Ascending aorta (tissue), 2 donors: ENCODE data around the gene P2RY11. TPM values are rescaled to one million over a fixed set of nuclear protein-coding genes. Genes with fewer than 3 reads are reported as not detected.

ENCODE experiments used
- DNase-seq, 2 donors: peaks; one replicate each; pipeline ENCODE4 v3.0.0-alpha.2; 2019; ENCODE audit warnings: low spot score in 2 of 2
- H3K27ac ChIP-seq, 2 donors: fragments of 200-600 bp; sonication (generic); one replicate each; pipeline ENCODE4 v1.5.1; 2016 to 2017; ENCODE audit warnings: mild to moderate bottlenecking in 1 of 2
- H3K27me3 ChIP-seq: fragments of 200-600 bp; sonication (generic); one replicate; pipeline ENCODE4 v1.5.1; 2017
- H3K36me3 ChIP-seq, 2 donors: fragments of 200-600 bp; sonication (generic); one replicate each; pipeline ENCODE4 v1.5.1; 2016
- H3K4me1 ChIP-seq, 2 donors: fragments of 200-600 bp; sonication (generic); one replicate each; pipeline ENCODE4 v1.5.1; 2016 to 2017; ENCODE audit warnings: mild to moderate bottlenecking in 1 of 2
- H3K4me3 ChIP-seq, 2 donors: fragments of 200-600 bp; sonication (generic); one replicate each; pipeline ENCODE4 v1.5.1; 2016 to 2017; ENCODE audit warnings: mild to moderate bottlenecking in 1 of 2
- H3K9me3 ChIP-seq, 2 donors: fragments of 200-600 bp; sonication (generic); one replicate each; pipeline ENCODE4 v1.5.1; 2016
- CTCF ChIP-seq, 3 experiments: fragments of 200-600 bp in 2 of 3; fragments of 450-650 bp in 1 of 3; sonication (generic) in 2 of 3; IDR thresholded peaks; one replicate each; pipeline ENCODE4 v1.5.1; 2016 to 2019; ENCODE audit warnings: antibody characterized with exemption in 3 of 3, mild to moderate bottlenecking in 1 of 3, moderate library complexity in 1 of 3
- intact Hi-C: fragments of 100-400 bp; cut with DNase I; formaldehyde crosslinking; loops from one replicate; pipeline ENCODE4 v1.15.1; 2023
- total RNA-seq: library from RNA; depleted of rRNA; stranded (reverse); fragments of >200 nt; gene quantifications from one replicate; pipeline ENCODE4 v1.1.0, GENCODE V29; 2016

P2RY11 gene
- total RNA-seq, 1 donor from 2014 or later: 10.5 TPM

DNA sequence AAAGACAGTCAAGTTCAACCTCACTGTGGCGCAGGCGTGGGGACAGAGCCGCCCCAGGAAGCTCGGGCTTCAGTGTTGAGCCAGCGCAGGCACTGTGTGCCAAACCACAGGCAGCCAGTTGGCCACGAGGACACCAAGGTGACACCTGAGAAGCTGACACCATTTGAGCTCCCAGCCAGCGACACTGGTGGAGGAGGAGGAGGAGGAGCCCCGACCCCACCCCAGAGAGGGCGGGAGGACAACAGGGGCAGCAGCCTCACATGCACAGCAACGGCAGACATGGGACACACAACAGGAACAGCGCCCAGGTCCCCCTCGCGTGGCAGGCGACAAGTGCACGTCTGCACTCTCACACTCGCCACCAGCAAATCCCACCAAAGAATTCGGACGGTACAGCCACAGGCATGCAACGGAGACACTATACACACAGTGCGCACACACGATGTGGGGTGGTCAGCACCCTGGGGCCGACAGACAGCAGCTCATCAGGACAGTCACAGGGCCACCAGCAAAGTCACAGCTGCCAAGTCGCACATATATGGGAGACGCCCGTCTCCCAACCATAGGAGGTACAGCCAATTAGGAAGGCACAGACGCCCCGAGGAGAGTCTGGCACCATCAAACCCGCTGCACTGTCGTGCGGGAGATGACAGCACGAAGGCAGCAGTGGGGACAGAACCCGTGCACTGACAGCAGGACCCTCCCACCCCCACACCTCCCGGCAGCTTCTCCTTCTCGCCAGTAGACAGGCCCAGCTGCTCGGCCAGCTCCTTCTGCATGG lies 4.8 kb downstream of the P2RY11 start:
- no peak for DNase-seq
- Histone ChIP-seq H3K9me3 (no peaks in the 10 kb centered on the region), H3K27me3 (no peaks in the 10 kb centered on the region), H3K4me3 (no peak overlapping the region), H3K4me1 (peaks cover 9 to 18% of the 10 kb centered on the region in 2 donors), H3K27ac (no peak overlapping the region), H3K36me3 (peaks cover 40 to 46% of the 10 kb centered on the region in 2 donors)
- TF ChIP-seq CTCF (IDR thresholded peaks at IDR 0.05): no peak
- intact Hi-C loops: no loop called here

DNA sequence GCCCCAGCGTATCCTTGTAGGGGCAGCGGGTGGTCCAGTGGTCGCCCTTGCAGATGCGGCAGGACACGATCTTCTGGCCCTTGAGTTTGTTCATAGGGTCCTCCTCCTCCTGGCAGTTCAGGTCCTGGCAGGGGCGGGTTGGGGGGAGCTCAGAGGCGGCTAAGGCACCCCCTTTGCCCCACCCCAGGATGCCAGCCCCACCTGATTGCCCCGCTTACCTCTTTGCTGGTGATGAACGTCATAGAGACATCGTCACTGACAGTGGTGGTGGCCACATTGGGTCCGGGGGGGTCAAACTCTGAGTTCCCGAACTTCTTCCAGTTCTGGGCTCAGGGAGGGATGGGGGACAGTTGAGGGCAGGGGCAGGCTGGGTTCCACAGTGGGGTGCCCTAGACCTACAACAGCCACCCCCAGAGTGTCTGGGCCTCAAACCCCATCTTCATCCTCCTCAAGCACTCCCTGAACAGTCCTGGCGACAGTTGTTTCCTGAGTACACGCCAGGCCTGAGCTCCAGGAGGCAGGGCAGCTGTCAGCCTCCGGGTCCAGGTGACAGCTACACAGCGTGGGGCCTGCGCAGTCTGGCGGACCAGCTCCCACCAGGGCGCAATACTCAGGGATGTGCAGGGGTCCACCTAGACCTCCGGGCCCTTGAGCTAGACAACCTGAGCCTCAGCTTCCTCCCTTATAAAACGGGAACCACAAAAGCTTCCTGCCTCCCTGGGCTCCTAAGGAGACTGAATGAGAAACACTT lies 5.5 kb downstream of the P2RY11 start:
- Histone ChIP-seq H3K4me3 (no peak overlapping the region), H3K36me3 (peaks cover 40 to 43% of the 10 kb centered on the region in 2 donors), H3K4me1 (peaks cover 15 to 24% of the 10 kb centered on the region in 2 donors), H3K27me3 (no peaks in the 10 kb centered on the region), H3K9me3 (no peaks in the 10 kb centered on the region), H3K27ac (no peak overlapping the region)
- intact Hi-C loops: no loop called here
- TF ChIP-seq CTCF (IDR thresholded peaks at IDR 0.05): no peak
- DNase-seq: no peak

DNA sequence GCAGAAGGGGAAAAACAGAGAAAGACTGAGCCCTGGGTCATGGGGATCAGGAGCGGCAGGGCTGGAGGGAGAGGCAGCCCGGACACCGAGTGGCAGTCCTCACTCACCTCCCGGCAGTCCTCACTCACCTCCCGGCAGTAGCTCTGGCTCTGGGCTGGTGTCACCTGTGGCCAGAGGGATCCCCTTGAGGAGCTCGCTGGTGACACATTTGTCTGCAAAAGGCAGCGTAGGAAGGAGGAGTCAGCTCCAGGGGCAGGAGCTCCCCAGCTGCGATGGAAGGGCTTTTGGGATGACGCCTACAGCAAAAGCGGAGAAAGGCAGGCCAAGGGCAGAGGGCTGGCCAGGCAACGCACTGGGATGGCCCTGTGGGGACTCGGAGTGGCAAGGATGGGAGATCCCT lies 7.5 kb downstream of the P2RY11 start:
- peaks cover 15 to 27% of the 10 kb centered on the region in 2 donors for H3K4me1 ChIP-seq
- no peak for TF ChIP-seq CTCF (IDR thresholded peaks at IDR 0.05)
- no peak for DNase-seq
- H3K27me3 ChIP-seq: no peaks in the 10 kb centered on the region
- peaks cover 40 to 43% of the 10 kb centered on the region in 2 donors for H3K36me3 ChIP-seq
- H3K9me3 ChIP-seq: no peaks in the 10 kb centered on the region
- peak overlapping the region; percentile 66 to 84 for H3K27ac ChIP-seq
- H3K4me3 ChIP-seq: peak overlapping the region; percentile 75 to 99
- intact Hi-C loops: loop anchor here (1.0 kb wide), 1 partner anchor 13 kb away; the partner anchor contains the start of gene PPAN

DNA sequence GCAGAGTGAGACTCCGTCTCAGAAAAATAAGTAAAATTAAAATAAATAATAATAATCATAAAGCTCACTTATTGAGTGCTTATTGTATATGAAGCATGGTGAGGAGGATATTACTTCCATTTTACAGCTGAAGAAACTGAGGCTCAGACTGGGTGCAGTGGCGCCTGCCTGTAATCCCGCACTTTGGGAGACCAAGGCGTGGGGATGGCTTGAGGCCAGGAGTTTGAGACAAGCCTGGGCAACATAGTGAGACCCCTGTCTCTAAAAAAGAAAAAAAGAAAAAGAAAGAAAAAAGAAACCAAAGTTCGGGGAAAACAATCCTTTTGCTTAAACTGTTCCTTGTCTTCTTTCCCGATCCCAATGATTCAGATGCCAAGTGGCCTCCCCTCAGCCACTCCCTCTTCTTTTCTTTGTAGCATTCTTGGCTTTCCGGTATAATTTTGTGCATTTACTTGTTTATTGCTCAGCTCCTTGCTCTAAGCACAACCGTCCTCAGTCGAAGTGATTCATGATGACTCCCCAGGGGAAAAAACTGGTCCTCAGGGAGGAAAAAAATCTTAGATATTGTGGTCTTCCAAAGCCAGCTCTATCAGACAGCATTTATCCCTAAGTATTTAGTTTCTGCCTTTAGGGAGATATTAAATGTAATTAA lies 9.2 kb downstream of the P2RY11 start:
- Histone ChIP-seq H3K4me1 (peaks cover 15 to 27% of the 10 kb centered on the region in 2 donors), H3K27me3 (no peaks in the 10 kb centered on the region), H3K36me3 (peaks cover 26 to 27% of the 10 kb centered on the region in 2 donors), H3K27ac (peak overlapping the region; percentile 84 to 87), H3K4me3 (peak overlapping the region in 1 of 2 donors; percentile 99), H3K9me3 (no peaks in the 10 kb centered on the region)
- intact Hi-C loops: loop anchor here (2.0 to 10.0 kb wide), 3 partner anchors 74 to 214 kb away; partner anchors contain the start of genes DNMT1, ICAM3, MRPL4 and RAVER1
- TF ChIP-seq CTCF (IDR thresholded peaks at IDR 0.05): no peak
- DNase-seq: peak in 1 of 2 donors; percentile 80

- H3K4me1 ChIP-seq: peaks cover 15 to 27% of the 10 kb centered on the region in 2 donors
- intact Hi-C loops: loop anchor here (5.0 to 10.0 kb wide), 2 partner anchors 130 to 213 kb away; partner anchors contain the start of genes ICAM3, MRPL4 and RAVER1
- no peaks in the 10 kb centered on the region for H3K9me3 ChIP-seq
- H3K27me3 ChIP-seq: no peaks in the 10 kb centered on the region
- peaks cover 12 to 13% of the 10 kb centered on the region in 2 donors for H3K36me3 ChIP-seq
- peak in 1 of 2 donors; percentile 85 for DNase-seq
- no peak overlapping the region for H3K4me3 ChIP-seq
- peak overlapping the region; percentile 84 to 87 for H3K27ac ChIP-seq
- TF ChIP-seq CTCF (IDR thresholded peaks at IDR 0.05): no peak
Measured at GRCh38 chr19:10122045-10122444, 10.6 kb downstream of the P2RY11 start.
